Fibroblast of villous mesenchyme (primary cell): ENCODE results near the gene ANKH. TPM values are rescaled to one million over a fixed set of nuclear protein-coding genes. Genes with fewer than 3 reads are reported as not detected.
"Not testable (repeated sequence)": the region's sequence is repeated elsewhere in the genome, so short reads cannot be mapped to it uniquely, and the experiment has no call there.

Experiments used
- DNase-seq: peaks from one replicate; pipeline ENCODE4 v3.0.0-alpha.2; 2010; ENCODE audit warnings: low read depth
- H3K4me3 ChIP-seq: 2 replicates; pipeline ENCODE4 v1.5.1; 2011; ENCODE audit warnings: low read depth, mild to moderate bottlenecking, low read length
- total RNA-seq: library from RNA; depleted of rRNA; stranded (reverse); fragments of >200 nt; gene quantifications from 2 replicates; pipeline ENCODE4 v1.2.3, GENCODE V29; 2012
- TF ChIP-seq, protein P1 (sequence below): IDR thresholded peaks from 2 replicates; pipeline ENCODE4 v1.5.1; 2012; ENCODE audit warnings: low read depth, mild to moderate bottlenecking, low read length; ENCODE audit not compliant: insufficient read depth

Gene ANKH
- total RNA-seq, 1 donor = 8.2 TPM

DNA sequence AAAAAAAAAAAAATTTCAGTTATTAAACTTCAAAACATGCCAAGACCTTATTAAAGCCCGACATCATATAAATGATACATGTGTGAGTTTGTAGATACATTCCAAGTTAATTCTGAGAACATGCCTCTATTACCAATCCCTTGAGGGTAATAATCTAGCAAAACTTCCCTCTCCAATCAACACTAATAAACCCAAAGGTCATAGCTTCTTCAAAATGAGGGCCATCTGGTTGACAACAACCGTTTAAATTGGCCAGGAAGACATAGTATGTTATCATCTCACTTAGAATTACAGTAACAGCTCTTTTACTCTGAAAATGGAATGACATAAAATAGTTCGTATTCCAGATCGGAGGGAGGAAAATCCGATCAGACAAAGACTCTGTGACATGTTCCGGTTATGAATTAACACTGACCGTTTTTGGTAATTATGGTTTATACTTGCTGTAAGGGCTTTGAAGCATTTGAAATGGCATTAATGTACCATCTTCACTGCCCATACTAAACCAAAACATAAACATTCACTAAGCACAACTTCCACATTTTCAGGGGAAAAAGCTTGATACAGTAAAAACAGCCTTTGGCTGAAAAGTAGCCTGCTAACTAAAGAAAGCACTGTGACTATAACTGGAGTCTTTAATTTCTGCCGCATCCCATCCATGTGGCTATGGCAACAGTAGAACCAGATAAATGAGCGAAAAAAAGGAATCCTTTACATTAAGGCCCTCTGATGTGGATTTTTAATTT lies 50.3 kb downstream of the ANKH start:
- peak; percentile 28 for DNase-seq
- H3K4me3 ChIP-seq = no peak overlapping the region
- TF ChIP-seq, protein P1, sequence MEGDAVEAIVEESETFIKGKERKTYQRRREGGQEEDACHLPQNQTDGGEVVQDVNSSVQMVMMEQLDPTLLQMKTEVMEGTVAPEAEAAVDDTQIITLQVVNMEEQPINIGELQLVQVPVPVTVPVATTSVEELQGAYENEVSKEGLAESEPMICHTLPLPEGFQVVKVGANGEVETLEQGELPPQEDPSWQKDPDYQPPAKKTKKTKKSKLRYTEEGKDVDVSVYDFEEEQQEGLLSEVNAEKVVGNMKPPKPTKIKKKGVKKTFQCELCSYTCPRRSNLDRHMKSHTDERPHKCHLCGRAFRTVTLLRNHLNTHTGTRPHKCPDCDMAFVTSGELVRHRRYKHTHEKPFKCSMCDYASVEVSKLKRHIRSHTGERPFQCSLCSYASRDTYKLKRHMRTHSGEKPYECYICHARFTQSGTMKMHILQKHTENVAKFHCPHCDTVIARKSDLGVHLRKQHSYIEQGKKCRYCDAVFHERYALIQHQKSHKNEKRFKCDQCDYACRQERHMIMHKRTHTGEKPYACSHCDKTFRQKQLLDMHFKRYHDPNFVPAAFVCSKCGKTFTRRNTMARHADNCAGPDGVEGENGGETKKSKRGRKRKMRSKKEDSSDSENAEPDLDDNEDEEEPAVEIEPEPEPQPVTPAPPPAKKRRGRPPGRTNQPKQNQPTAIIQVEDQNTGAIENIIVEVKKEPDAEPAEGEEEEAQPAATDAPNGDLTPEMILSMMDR = no peak

DNA sequence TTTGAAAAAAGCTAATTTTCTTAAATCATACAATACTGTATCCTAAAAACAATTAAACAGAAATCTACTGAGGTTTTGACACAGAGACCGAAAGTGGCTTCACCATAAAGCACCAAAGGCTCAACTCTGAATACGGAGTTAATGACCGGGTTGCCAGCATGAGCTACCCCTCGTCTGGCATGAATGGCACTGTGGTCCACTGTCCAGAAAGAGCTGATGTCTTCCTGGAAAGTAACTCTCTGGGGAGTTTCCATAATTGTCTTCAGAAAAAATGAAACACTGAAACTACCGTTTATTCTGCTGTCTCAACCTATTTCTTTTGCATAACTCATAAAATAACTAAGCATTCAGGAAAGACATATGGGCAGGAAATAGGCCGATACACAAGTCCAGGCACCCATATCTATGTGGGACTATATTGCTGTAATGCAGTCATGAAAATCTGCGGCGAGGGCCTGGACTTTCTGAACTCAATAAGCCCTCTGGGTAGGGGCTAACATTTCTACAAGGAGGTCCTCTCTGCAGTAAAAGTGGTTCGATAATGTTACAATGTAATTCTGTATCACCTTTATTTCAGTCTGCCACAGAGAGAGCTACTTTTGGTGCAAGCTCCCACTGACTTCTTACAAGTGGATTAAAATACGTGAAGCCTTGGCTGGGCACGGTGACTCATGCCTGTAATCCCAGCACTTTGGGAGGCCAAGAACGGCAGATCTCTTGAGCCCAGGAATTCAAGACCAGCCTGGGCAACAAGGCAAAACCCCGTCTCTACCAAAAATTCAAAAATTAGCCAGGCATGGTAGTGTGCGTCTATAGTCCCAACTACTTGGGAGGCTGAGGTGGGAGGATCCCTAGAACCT lies 52.4 kb downstream of the ANKH start:
- peak; percentile 38 for DNase-seq
- TF ChIP-seq, protein P1 = no peak
- H3K4me3 ChIP-seq = no peak overlapping the region

DNA sequence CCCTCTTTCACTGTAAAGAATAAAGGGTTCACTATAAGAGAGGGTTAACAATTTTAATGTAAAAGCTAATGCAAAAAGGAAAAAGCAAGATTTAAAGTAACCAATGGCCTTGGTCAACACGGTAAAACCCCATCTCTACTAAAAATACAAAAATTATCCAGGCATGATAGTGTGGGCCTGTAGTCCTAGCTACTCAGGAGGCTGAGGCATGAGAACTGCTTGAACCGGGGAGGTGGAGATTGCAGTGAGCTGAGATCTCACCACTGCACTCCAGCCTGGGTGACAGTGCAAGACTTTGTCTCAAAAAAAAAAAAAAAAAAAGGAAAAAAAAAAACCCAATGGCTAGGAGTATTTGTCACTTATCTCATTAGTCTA lies 53.8 kb downstream of the ANKH start:
- DNase-seq, H3K4me3 ChIP-seq: not testable (repeated sequence)

DNA sequence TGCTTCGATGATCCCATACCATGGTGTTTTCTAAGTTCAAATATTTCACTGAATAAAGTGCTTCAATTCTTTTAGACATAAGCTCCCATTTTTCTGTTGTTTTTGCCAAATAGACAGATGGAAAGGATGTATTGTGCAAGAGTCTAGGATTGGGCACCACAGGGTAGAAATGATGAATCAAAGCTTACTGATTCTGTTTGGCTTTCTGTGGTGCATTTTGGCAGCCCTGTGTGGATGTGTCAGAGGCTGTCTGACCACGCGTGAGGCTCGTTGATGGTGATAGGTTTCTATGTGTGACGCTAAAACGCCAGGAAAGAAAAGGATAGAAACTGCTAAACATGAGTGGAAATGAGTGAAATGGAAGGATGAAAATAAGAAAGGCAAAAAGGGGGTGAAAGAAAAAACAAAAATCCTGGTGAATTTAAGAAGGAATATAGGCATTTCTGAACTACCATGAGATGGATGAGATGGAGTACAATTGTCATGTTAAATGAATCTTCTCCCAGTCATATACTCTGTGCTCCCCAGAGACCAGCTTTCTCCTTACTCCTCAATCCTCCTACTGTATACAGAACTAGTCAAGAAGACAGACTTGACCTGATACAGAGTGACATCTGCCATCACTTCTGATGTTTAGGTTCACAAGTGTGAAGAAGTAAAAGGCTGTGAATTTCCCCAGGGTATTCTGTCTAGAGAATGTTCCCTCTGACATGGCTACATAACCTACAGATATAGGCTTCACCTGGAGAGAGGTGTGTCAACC lies 54.4 kb downstream of the ANKH start:
- H3K4me3 ChIP-seq = no peak overlapping the region
- DNase-seq = peak; percentile 59
- TF ChIP-seq, protein P1 = no peak

DNA sequence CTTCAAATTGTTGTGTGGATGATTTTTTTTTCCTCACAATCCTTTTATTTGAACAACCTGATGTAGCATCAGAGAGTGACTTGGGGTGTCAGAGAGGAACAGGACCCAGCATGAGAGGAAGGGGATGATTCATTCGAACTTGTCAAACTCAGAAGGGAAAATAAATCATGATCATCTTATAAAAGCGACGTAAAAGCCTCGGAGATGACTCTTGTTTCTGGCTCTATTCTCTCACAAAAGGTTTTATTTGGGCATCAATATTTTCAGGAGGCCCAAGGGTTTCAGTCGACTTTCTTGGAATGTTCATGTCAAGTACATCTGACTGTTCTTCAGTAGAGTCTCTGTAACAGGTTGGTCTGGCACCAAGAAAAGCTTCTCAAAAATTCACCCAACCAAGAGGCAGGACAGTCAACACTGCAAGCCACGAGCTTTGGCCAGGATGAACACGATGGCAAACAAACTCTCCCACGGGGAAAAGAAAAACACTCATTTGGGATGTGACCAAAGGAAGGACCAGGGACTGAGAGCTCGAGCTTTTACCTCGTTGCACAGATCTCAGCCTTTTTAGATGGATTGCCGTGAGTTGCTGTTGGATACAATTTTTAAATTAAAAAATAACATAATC lies 55.1 kb downstream of the ANKH start:
- no peak overlapping the region for H3K4me3 ChIP-seq
- DNase-seq = no peak
- TF ChIP-seq, protein P1 = no peak

DNA sequence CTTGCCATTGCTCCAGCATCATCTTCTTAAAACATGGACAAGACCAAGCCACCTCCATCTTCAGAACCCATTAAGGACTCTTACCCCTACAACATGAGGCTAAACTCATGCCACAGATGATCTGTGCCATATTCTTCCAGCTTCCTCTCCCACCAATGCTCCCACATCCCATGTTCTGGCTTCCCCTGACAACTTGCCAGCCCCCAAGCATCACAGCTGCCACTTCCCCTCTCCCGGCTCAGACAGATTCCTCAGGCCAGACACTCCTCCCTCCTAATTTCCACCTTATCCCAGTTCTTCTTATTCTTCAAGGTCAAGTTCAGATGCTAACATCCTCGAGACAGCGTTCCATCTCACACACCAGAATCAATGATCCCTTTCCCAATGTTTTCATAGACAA lies 57.8 kb downstream of the ANKH start:
- TF ChIP-seq, protein P1 = no peak
- no peak overlapping the region for H3K4me3 ChIP-seq
- DNase-seq = no peak

DNA sequence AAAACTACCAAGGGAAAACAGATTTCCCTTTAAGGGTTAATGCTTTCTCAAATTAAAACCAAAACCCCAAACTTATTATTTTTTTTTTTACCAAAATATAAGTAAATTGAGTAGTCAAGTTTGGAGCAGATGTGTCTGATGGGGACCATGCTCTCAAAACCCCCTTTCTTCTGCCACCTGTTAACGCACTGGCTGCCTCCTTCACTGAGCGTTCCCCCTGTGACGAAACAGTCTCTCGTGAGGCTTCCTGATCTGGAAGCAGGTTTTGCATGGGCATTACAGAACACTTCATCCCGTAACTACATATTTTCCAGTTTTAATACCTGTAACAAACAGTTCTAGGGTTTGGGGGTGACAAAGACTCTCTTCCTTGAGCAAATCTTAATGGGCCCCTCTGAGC lies 59.4 kb downstream of the ANKH start:
- no peak for DNase-seq
- no peak overlapping the region for H3K4me3 ChIP-seq
- TF ChIP-seq, protein P1 = no peak
